ENCODE data around the gene PRKAG2. TPM values are rescaled to one million over a fixed set of nuclear protein-coding genes. Genes with fewer than 3 reads are reported as not detected.

The PRKAG2 gene
- total RNA-seq, 1 donor from 2014 or later: 4.7 TPM

- peak overlapping the region; percentile 54 to 93 (median 84) for H3K9ac ChIP-seq (ENCODE audit: low read depth in 1 of 3, low read length in 3 of 3)
- H3K27ac ChIP-seq (ENCODE audit: low read depth, low read length): peak overlapping the region; percentile 77
- H3K4me3 ChIP-seq (ENCODE audit: low read length in 3 of 3): peak overlapping the region; percentile 44 to 84 (median 69)
- H3K9me3 ChIP-seq (ENCODE audit: control insufficient read depth in 3 of 3, low read length in 3 of 3): no peaks in the 10 kb centered on the region
- peaks cover 18 to 22% (median 19%) of the 10 kb centered on the region in 3 donors for H3K4me1 ChIP-seq (ENCODE audit: control insufficient read depth in 3 of 3, insufficient read depth in 3 of 3, low read length in 3 of 3)
- no peaks in the 10 kb centered on the region for H3K27me3 ChIP-seq (ENCODE audit: control insufficient read depth in 3 of 3, insufficient read depth in 3 of 3, low read length in 3 of 3)
- H3K36me3 ChIP-seq (ENCODE audit: control insufficient read depth in 3 of 3, insufficient read depth in 3 of 3, low read length in 3 of 3): no peaks in the 10 kb centered on the region
These were observed 141.0 kb downstream of the PRKAG2 start for GRCh38 chr7:151735851-151736402.

GRCh38 chr7:151735186-151735850 lies 141.6 kb downstream of the PRKAG2 start:
- H3K27me3 ChIP-seq (ENCODE audit: control insufficient read depth in 3 of 3, insufficient read depth in 3 of 3, low read length in 3 of 3): no peaks in the 10 kb centered on the region
- no peaks in the 10 kb centered on the region for H3K36me3 ChIP-seq (ENCODE audit: control insufficient read depth in 3 of 3, insufficient read depth in 3 of 3, low read length in 3 of 3)
- H3K27ac ChIP-seq (ENCODE audit: low read depth, low read length): peak overlapping the region; percentile 77
- H3K4me1 ChIP-seq (ENCODE audit: control insufficient read depth in 3 of 3, insufficient read depth in 3 of 3, low read length in 3 of 3): peaks cover 18 to 22% (median 19%) of the 10 kb centered on the region in 3 donors
- peak overlapping the region; percentile 54 to 93 (median 84) for H3K9ac ChIP-seq (ENCODE audit: low read depth in 1 of 3, low read length in 3 of 3)
- peak overlapping the region in 2 of 3 donors; percentile 69 to 84 for H3K4me3 ChIP-seq (ENCODE audit: low read length in 3 of 3)
- no peaks in the 10 kb centered on the region for H3K9me3 ChIP-seq (ENCODE audit: control insufficient read depth in 3 of 3, low read length in 3 of 3)

- H3K27ac ChIP-seq (ENCODE audit: low read depth, low read length): no peak overlapping the region
- no peak overlapping the region for H3K4me3 ChIP-seq (ENCODE audit: low read length in 3 of 3)
- H3K4me1 ChIP-seq (ENCODE audit: control insufficient read depth in 3 of 3, insufficient read depth in 3 of 3, low read length in 3 of 3): peaks cover 18 to 22% (median 21%) of the 10 kb centered on the region in 3 donors
- no peak overlapping the region for H3K9ac ChIP-seq (ENCODE audit: low read depth in 1 of 3, low read length in 3 of 3)
- H3K9me3 ChIP-seq (ENCODE audit: control insufficient read depth in 3 of 3, low read length in 3 of 3): no peaks in the 10 kb centered on the region
- H3K36me3 ChIP-seq (ENCODE audit: control insufficient read depth in 3 of 3, insufficient read depth in 3 of 3, low read length in 3 of 3): no peaks in the 10 kb centered on the region
- H3K27me3 ChIP-seq (ENCODE audit: control insufficient read depth in 3 of 3, insufficient read depth in 3 of 3, low read length in 3 of 3): no peaks in the 10 kb centered on the region
These were observed 143.9 kb downstream of the PRKAG2 start for GRCh38 chr7:151732834-151733592.

- Histone ChIP-seq H3K4me3 (ENCODE audit: low read length in 3 of 3) (no peak overlapping the region), H3K27ac (ENCODE audit: low read depth, low read length) (no peak overlapping the region), H3K4me1 (ENCODE audit: control insufficient read depth in 3 of 3, insufficient read depth in 3 of 3, low read length in 3 of 3) (peaks cover 20 to 28% (median 23%) of the 10 kb centered on the region in 3 donors), H3K36me3 (ENCODE audit: control insufficient read depth in 3 of 3, insufficient read depth in 3 of 3, low read length in 3 of 3) (no peaks in the 10 kb centered on the region), H3K9ac (ENCODE audit: low read depth in 1 of 3, low read length in 3 of 3) (no peak overlapping the region), H3K27me3 (ENCODE audit: control insufficient read depth in 3 of 3, insufficient read depth in 3 of 3, low read length in 3 of 3) (no peaks in the 10 kb centered on the region), H3K9me3 (ENCODE audit: control insufficient read depth in 3 of 3, low read length in 3 of 3) (no peaks in the 10 kb centered on the region)
These were observed 144.6 kb downstream of the PRKAG2 start for GRCh38 chr7:151732292-151732691.

GRCh38 chr7:151731022-151731441 lies 145.9 kb downstream of the PRKAG2 start:
- Histone ChIP-seq H3K9me3 (ENCODE audit: control insufficient read depth in 3 of 3, low read length in 3 of 3) (no peaks in the 10 kb centered on the region), H3K4me3 (ENCODE audit: low read length in 3 of 3) (no peak overlapping the region), H3K27ac (ENCODE audit: low read depth, low read length) (no peak overlapping the region), H3K27me3 (ENCODE audit: control insufficient read depth in 3 of 3, insufficient read depth in 3 of 3, low read length in 3 of 3) (no peaks in the 10 kb centered on the region), H3K4me1 (ENCODE audit: control insufficient read depth in 3 of 3, insufficient read depth in 3 of 3, low read length in 3 of 3) (peaks cover 16 to 30% (median 18%) of the 10 kb centered on the region in 3 donors), H3K9ac (ENCODE audit: low read depth in 1 of 3, low read length in 3 of 3) (no peak overlapping the region), H3K36me3 (ENCODE audit: control insufficient read depth in 3 of 3, insufficient read depth in 3 of 3, low read length in 3 of 3) (no peaks in the 10 kb centered on the region)

GRCh38 chr7:151730591-151730990 lies 146.3 kb downstream of the PRKAG2 start:
- peaks cover 13 to 28% (median 18%) of the 10 kb centered on the region in 3 donors for H3K4me1 ChIP-seq (ENCODE audit: control insufficient read depth in 3 of 3, insufficient read depth in 3 of 3, low read length in 3 of 3)
- H3K4me3 ChIP-seq (ENCODE audit: low read length in 3 of 3): no peak overlapping the region
- H3K9me3 ChIP-seq (ENCODE audit: control insufficient read depth in 3 of 3, low read length in 3 of 3): no peaks in the 10 kb centered on the region
- no peak overlapping the region for H3K9ac ChIP-seq (ENCODE audit: low read depth in 1 of 3, low read length in 3 of 3)
- no peaks in the 10 kb centered on the region for H3K27me3 ChIP-seq (ENCODE audit: control insufficient read depth in 3 of 3, insufficient read depth in 3 of 3, low read length in 3 of 3)
- H3K27ac ChIP-seq (ENCODE audit: low read depth, low read length): no peak overlapping the region
- no peaks in the 10 kb centered on the region for H3K36me3 ChIP-seq (ENCODE audit: control insufficient read depth in 3 of 3, insufficient read depth in 3 of 3, low read length in 3 of 3)

GRCh38 chr7:151729521-151729921 lies 147.4 kb downstream of the PRKAG2 start:
- Histone ChIP-seq H3K27me3 (ENCODE audit: control insufficient read depth in 3 of 3, insufficient read depth in 3 of 3, low read length in 3 of 3) (no peaks in the 10 kb centered on the region), H3K9ac (ENCODE audit: low read depth in 1 of 3, low read length in 3 of 3) (no peak overlapping the region), H3K4me3 (ENCODE audit: low read length in 3 of 3) (no peak overlapping the region), H3K27ac (ENCODE audit: low read depth, low read length) (no peak overlapping the region), H3K9me3 (ENCODE audit: control insufficient read depth in 3 of 3, low read length in 3 of 3) (no peaks in the 10 kb centered on the region), H3K36me3 (ENCODE audit: control insufficient read depth in 3 of 3, insufficient read depth in 3 of 3, low read length in 3 of 3) (no peaks in the 10 kb centered on the region), H3K4me1 (ENCODE audit: control insufficient read depth in 3 of 3, insufficient read depth in 3 of 3, low read length in 3 of 3) (peaks cover 11 to 22% (median 14%) of the 10 kb centered on the region in 3 donors)

GRCh38 chr7:151728746-151729145 lies 148.2 kb downstream of the PRKAG2 start:
- Histone ChIP-seq H3K4me3 (ENCODE audit: low read length in 3 of 3) (no peak overlapping the region), H3K4me1 (ENCODE audit: control insufficient read depth in 3 of 3, insufficient read depth in 3 of 3, low read length in 3 of 3) (peaks cover 11 to 18% (median 14%) of the 10 kb centered on the region in 3 donors), H3K27me3 (ENCODE audit: control insufficient read depth in 3 of 3, insufficient read depth in 3 of 3, low read length in 3 of 3) (no peaks in the 10 kb centered on the region), H3K36me3 (ENCODE audit: control insufficient read depth in 3 of 3, insufficient read depth in 3 of 3, low read length in 3 of 3) (no peaks in the 10 kb centered on the region), H3K9ac (ENCODE audit: low read depth in 1 of 3, low read length in 3 of 3) (no peak overlapping the region), H3K9me3 (ENCODE audit: control insufficient read depth in 3 of 3, low read length in 3 of 3) (no peaks in the 10 kb centered on the region), H3K27ac (ENCODE audit: low read depth, low read length) (no peak overlapping the region)

GRCh38 chr7:151728286-151728660 lies 148.6 kb downstream of the PRKAG2 start:
- H3K27ac ChIP-seq (ENCODE audit: low read depth, low read length): no peak overlapping the region
- no peak overlapping the region for H3K4me3 ChIP-seq (ENCODE audit: low read length in 3 of 3)
- H3K9ac ChIP-seq (ENCODE audit: low read depth in 1 of 3, low read length in 3 of 3): peak overlapping the region in 1 of 3 donors; percentile 25
- H3K36me3 ChIP-seq (ENCODE audit: control insufficient read depth in 3 of 3, insufficient read depth in 3 of 3, low read length in 3 of 3): no peaks in the 10 kb centered on the region
- no peaks in the 10 kb centered on the region for H3K9me3 ChIP-seq (ENCODE audit: control insufficient read depth in 3 of 3, low read length in 3 of 3)
- no peaks in the 10 kb centered on the region for H3K27me3 ChIP-seq (ENCODE audit: control insufficient read depth in 3 of 3, insufficient read depth in 3 of 3, low read length in 3 of 3)
- H3K4me1 ChIP-seq (ENCODE audit: control insufficient read depth in 3 of 3, insufficient read depth in 3 of 3, low read length in 3 of 3): peaks cover 11 to 18% (median 14%) of the 10 kb centered on the region in 3 donors
